K562 (cell line): Measurements from ENCODE around the gene FZD4. TPM values are rescaled to one million over a fixed set of nuclear protein-coding genes. Genes with fewer than 3 reads are reported as not detected.

Experiments used
- BRD9 ChIP-seq: fragments of 450-650 bp; IDR thresholded peaks from 2 replicates; pipeline ENCODE4 v1.6.1; 2018; ENCODE audit warnings: low read depth; ENCODE audit not compliant: partially characterized antibody
- CBX3 ChIP-seq, 2 experiments: IDR thresholded peaks; 1 replicate in 1 of 2; 2 replicates in 1 of 2; pipeline ENCODE4 v1.6.1; 2012; ENCODE audit warnings: inconsistent platforms in 2 of 2, low read length in 2 of 2, borderline replicate concordance in 1 of 2, control low read depth in 1 of 2
- HDAC3 ChIP-seq: fragments of 450-650 bp; IDR thresholded peaks from 2 replicates; pipeline ENCODE4 v1.6.1; 2018; ENCODE audit warnings: borderline replicate concordance, mild to moderate bottlenecking, moderate library complexity; ENCODE audit not compliant: partially characterized antibody
- MGA ChIP-seq: fragments of 450-650 bp; IDR thresholded peaks from 2 replicates; pipeline ENCODE4 v1.6.1; 2016; ENCODE audit warnings: mild to moderate bottlenecking, moderate library complexity
- polyA plus RNA-seq, 8 experiments: library from polyadenylated mRNA; depleted of rRNA in 4 of 8; stranded (reverse) in 5 of 8; unstranded in 3 of 8; fragments of >200 nt; fragmentation: Nextera tagmentation in 2 of 8; fragmentation: Illumina TruSeq in 1 of 8; extraction: Ambion mirVana in 2 of 8; extraction: Trizol in 1 of 8; gene quantifications; 2 replicates each; pipeline versions ENCODE4 v1.2.1 to v1.2.3, GENCODE V29; 2011 to 2014; ENCODE audit warnings: inconsistent platforms in 1 of 8, missing spikeins in 1 of 8
- total RNA-seq, 7 experiments: library from RNA; depleted of rRNA in 6 of 7; stranded (reverse); fragments of >200 nt in 6 of 7; fragmentation: Illumina TruSeq in 2 of 7; extraction: Trizol in 2 of 7; gene quantifications; 2 replicates each; pipeline versions ENCODE4 v1.2.1 to v1.2.3, GENCODE V29; 2011 to 2021; ENCODE audit warnings: low replicate concordance in 1 of 7

FZD4 gene
- total and polyA plus RNA-seq, 9 of the 15 experiments (the other 6 are each of a cell fraction or from before 2014, with no cell fraction given): 1.2 to 7.9 (median 5.8) TPM

GRCh38 chr11:86932259-86932585, 23.0 kb downstream of the FZD4 start (continued):
- TF ChIP-seq MGA: no peak
- TF ChIP-seq BRD9: peak; percentile 18
- no peak for TF ChIP-seq HDAC3
- no peak for TF ChIP-seq CBX3 (IDR thresholded peaks at IDR 0.05; ENCODE audit: borderline replicate concordance in 1 of 2, low read length in 2 of 2)
- TF ChIP-seq, all 486 proteins: peak for 5
